HG03064 (cell line): ENCODE results near the gene PI4K2B.
"Not testable (repeated sequence)": the region's sequence is repeated elsewhere in the genome, so short reads cannot be mapped to it uniquely, and the experiment has no call there.

ENCODE experiments used
- ATAC-seq: cut with Tn5 transposase; IDR thresholded peaks from one replicate; pipeline ENCODE4 v1.9.1; 2021; ENCODE audit warnings: low read depth; ENCODE audit not compliant: unreplicated experiment

Gene PI4K2B

DNA sequence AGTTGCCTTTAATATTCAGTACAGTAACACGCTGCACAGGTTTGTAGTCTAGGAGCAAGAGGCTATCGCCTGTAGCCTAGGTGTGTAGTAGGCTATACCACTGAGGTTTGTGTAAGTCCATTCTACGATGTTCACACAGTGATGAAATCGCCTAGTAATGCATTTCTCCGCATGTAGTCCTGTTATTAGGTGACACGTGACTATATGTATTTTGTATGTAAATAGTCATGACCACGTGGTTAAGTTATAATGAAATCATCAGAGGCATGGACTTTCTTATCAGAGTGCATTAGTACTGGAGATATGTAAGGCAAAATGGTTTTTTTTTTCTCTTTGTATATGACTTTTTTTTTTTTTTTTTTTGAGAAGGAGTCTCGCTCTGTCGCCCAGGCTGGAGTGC is 68.8 kb downstream of the PI4K2B start:
- no peak for ATAC-seq

- ATAC-seq, result no peak
Observed at GRCh38 chr4:25303578-25303977, 69.7 kb downstream of the PI4K2B start.

GRCh38 chr4:25306518-25307057 is 72.8 kb downstream of the PI4K2B start:
- no peak for ATAC-seq

DNA sequence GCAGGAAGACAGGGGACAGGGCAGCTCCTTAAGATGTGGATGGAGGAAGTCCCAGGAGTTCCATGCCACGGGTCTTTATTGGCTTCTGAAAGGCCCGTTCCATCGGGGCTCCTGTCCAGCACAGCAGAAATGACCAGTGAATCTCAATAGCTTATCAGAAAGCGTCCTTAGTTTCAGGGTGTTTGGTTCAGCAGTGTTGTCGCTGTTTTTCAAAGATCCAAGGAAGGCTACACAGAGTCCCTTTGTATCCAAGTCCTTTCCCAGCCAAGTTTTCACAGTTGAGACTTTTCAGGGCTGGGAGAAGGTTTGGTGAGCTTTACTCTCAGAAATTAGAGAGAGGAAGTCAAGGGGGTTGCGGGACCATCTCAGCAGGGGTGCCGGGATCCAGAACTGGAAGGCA is 73.8 kb downstream of the PI4K2B start:
- ATAC-seq, result no peak

- ATAC-seq, result no peak
Observed at GRCh38 chr4:25308306-25308705, 74.5 kb downstream of the PI4K2B start.

DNA sequence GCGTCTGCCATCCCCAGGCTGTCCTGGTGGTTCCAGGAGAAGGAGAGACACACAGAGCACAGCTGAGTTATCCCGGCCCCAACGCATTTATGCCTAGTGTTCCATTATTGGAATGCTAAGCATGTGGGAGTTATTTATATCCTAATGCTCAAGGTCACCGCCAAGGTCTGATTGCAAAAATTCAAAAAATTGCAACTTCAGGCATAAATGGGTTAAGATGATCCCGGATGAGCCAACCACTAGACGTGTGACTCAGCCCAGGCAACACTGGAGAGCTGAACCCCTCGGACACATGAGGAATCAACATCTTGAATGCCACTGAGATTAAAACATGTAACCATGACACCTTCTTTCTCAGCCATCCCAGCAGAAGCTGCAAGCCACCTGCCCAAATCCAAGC is 74.9 kb downstream of the PI4K2B start:
- ATAC-seq, result no peak

- ATAC-seq, result peak; percentile 75
Observed at GRCh38 chr4:25310066-25310802, 76.4 kb downstream of the PI4K2B start.

- ATAC-seq, result peak; percentile 17
Observed at GRCh38 chr4:25310803-25311166, 77.0 kb downstream of the PI4K2B start.

- peak; percentile 65 for ATAC-seq
Observed at GRCh38 chr4:25312496-25313200, 78.8 kb downstream of the PI4K2B start, which contains the start of gene ZCCHC4. TSS of gene ZCCHC4 (plus strand) at chr4:25312774. CDS start at chr4:25312810, 36 bp downstream.

DNA sequence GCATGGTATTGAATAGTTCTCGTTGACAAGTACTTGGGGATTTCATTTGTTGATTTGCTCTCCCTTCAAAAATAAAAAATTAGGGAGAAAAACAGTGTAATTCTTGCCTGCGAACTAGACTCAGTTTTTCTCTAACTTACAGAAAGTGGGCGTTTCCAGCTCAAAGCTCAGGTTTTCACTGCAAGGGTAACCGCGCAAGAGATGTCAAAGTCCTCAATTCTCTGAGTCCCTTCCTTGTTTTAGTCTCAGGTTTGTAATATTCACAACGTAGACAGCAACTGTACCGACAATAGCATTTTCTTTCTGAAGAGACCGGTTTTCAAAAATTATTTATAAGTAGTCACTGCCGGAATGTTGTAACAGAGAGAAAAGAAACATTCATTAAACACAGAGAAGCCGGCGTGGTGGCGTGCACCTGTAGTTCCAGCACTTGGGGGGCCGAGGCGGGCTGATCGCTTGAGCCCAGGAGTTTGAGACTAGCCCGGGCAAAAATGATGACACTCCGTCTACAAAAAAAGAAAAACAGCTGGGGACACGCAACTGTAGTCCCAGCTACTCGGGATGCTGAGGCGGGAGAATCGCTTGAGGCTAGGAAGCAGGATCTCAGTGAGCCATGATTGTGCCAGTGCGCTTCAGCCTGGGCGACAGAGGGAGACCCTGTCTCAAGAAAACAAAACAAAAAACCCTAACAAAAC is 79.5 kb downstream of the PI4K2B start:
- no peak for ATAC-seq

DNA sequence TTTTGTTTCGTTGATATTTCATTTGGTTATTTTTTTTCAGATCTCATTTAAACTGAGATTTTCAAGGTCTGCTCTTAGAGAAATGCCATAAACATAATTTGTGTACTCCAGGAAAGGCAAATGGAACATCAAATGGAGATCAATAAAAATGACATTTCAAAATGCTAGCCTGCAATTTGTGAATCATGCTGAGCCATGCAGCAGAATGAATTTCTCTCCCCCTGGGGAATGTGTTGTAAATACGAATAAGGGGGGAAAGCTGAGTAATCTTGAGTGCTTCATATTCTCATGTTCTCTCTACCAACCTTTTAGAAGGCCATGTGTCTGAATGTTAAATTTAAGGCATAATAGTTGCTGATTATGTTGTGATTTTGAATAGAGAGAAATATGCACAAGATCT is 86.5 kb downstream of the PI4K2B start:
- ATAC-seq, result no peak

GRCh38 chr4:25320773-25321172 is 86.9 kb downstream of the PI4K2B start:
- ATAC-seq, result no peak

GRCh38 chr4:25321703-25322102 is 87.9 kb downstream of the PI4K2B start:
- ATAC-seq, result no peak

GRCh38 chr4:25328463-25328862 is 94.6 kb downstream of the PI4K2B start:
- ATAC-seq, result not testable (repeated sequence)
